PC-3 (cell line): ENCODE results near the gene DNAAF3. TPM values are rescaled to one million over a fixed set of nuclear protein-coding genes. Genes with fewer than 3 reads are reported as not detected.

ENCODE experiments used
- ATAC-seq: fragments of 200-7000 bp; cut with Tn5 transposase; 2 replicates; pipeline ENCODE4 v1.9.1; 2020; ENCODE audit warnings: mild to moderate bottlenecking, moderate library complexity
- BruUV-seq: library from RNA; stranded (reverse); fragments of 400-500 nt; replicated peaks from 2 replicates; lab custom pipeline; 2021; lab: Mats Ljungman, UMichigan
- CTCF ChIA-PET: fragments of 300-600 bp; sonication (Branson Sonifier 250); formaldehyde crosslinking; loops from one replicate; lab custom pipeline; 2022; ENCODE audit warnings: antibody characterized with exemption; lab: Charles Lee
- POLR2A ChIA-PET: fragments of 300-600 bp; sonication (Branson Sonifier 250); formaldehyde crosslinking; loops from one replicate; lab custom pipeline; 2022; ENCODE audit warnings: antibody characterized with exemption; ENCODE audit not compliant: unreplicated experiment; lab: Charles Lee
- DNase-seq: peaks from one replicate; pipeline ENCODE4 v3.0.0-alpha.2; 2015
- H2AFZ ChIP-seq: fragments of 300-600 bp; sonication (generic); 2 replicates; pipeline ENCODE4 v1.6.0; 2016; ENCODE audit warnings: antibody characterized with exemption, low read length
- H3F3A ChIP-seq: fragments of 300-600 bp; sonication (generic); one replicate; pipeline ENCODE4 v1.6.0; 2017; ENCODE audit warnings: antibody characterized with exemption, low read length, control low read depth, mild to moderate bottlenecking; ENCODE audit not compliant: unreplicated experiment
- H3K27ac ChIP-seq: fragments of 300-600 bp; sonication (generic); 2 replicates; pipeline ENCODE4 v1.5.1; 2016; ENCODE audit warnings: mild to moderate bottlenecking, low read length
- H3K27me3 ChIP-seq: fragments of 300-600 bp; sonication (generic); 2 replicates; pipeline ENCODE4 v1.6.1; 2016; ENCODE audit warnings: low read length, mixed read lengths
- H3K36me3 ChIP-seq: fragments of 300-600 bp; sonication (generic); 2 replicates; pipeline ENCODE4 v1.6.1; 2016; ENCODE audit warnings: low read depth, mixed run types, low read length, mixed read lengths
- H3K4me1 ChIP-seq: fragments of 300-600 bp; sonication (generic); 2 replicates; pipeline ENCODE4 v1.5.1; 2016; ENCODE audit warnings: low read length; ENCODE audit not compliant: insufficient read depth
- H3K4me2 ChIP-seq: fragments of 300-600 bp; sonication (generic); 2 replicates; pipeline ENCODE4 v1.6.0; 2016; ENCODE audit warnings: low read length
- H3K4me3 ChIP-seq: fragments of 300-600 bp; sonication (generic); 2 replicates; pipeline ENCODE4 v1.5.1; 2016; ENCODE audit warnings: mild to moderate bottlenecking, low read length, mixed read lengths
- H3K79me2 ChIP-seq: fragments of 300-600 bp; sonication (generic); 2 replicates; pipeline ENCODE4 v1.6.1; 2017; ENCODE audit warnings: low read length, mixed read lengths
- H3K9ac ChIP-seq: fragments of 300-600 bp; sonication (generic); 2 replicates; pipeline ENCODE4 v1.6.0; 2016; ENCODE audit warnings: mild to moderate bottlenecking, low read length
- H3K9me2 ChIP-seq: fragments of 300-600 bp; sonication (generic); replicated peaks from 2 replicates; pipeline ENCODE4 v1.6.1; 2016; ENCODE audit warnings: mixed run types, low read length, mixed read lengths
- H3K9me3 ChIP-seq: fragments of 300-600 bp; sonication (generic); 2 replicates; pipeline ENCODE4 v1.6.1; 2016; ENCODE audit warnings: low read length, mixed read lengths
- H4K20me1 ChIP-seq: fragments of 300-600 bp; sonication (generic); 2 replicates; pipeline ENCODE4 v1.6.1; 2016; ENCODE audit warnings: low read length, mixed read lengths
- CTCF ChIP-seq: fragments of 300-600 bp; sonication (generic); conservative IDR thresholded peaks from 2 replicates; pipeline ENCODE4 v1.5.1; 2017; ENCODE audit warnings: antibody characterized with exemption, low read depth, mild to moderate bottlenecking, low read length
- EZH2 ChIP-seq: fragments of 300-600 bp; sonication (generic); IDR thresholded peaks from one replicate; pipeline ENCODE4 v1.6.1; 2017; ENCODE audit warnings: antibody characterized with exemption, mild to moderate bottlenecking, low read length; ENCODE audit not compliant: unreplicated experiment
- EZH2phosphoT487 ChIP-seq: fragments of 300-600 bp; sonication (generic); IDR thresholded peaks from 2 replicates; pipeline ENCODE4 v1.6.1; 2018; ENCODE audit warnings: mild to moderate bottlenecking, antibody characterized with exemption, low read length, borderline replicate concordance
- intact Hi-C: fragments of 100-400 bp; cut with micrococcal nuclease; formaldehyde crosslinking; loops from 2 replicates; pipeline ENCODE4 v1.9.0; 2023
- total RNA-seq: library from RNA; depleted of rRNA; stranded (reverse); fragments of >200 nt; gene quantifications from 2 replicates; pipeline ENCODE4 v1.2.3, GENCODE V29; 2014

DNAAF3 gene
- total RNA-seq, 1 experiment from 2014 or later, result 30.0 TPM

DNA sequence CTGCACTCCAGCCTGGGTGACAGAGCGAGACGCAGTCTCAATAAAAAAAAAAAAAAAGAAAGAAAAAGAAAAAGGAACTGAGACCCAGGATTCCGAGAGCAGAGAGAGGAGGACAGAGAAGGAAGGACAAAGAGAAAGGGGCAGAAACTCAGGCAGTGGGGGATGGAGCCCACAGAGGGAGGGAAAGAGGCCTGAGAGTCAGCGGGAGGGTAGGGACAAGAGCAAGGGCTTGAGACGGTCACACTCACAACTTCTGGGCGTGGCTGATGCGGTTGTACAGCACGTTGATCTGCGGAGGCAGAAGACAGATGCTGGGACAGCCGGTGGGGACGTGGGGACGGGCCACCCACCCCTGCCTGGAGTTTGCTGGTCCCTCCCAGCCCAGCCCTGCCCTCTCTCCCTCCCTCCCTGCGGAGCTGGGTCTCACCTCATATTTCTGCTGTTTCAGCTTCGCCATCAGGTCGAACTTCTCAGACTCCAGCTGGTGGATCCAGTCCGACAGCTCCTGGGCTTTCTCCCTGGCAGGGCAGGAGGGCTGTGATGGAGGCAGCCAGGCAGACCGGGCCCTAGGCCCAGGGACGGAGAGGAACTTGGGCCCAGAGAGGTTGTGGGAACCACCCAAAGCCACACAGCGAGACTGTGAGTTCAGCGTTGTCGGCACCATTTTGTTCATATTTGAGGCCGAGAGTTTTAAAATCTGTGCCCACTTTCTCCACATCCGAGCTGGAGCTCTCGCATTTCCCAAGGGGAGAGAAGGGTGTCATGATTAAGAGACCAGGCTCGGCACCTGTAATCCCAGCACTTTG lies 32.6 kb downstream of the DNAAF3 start:
- ATAC-seq (no peak), DNase-seq (no peak)
- intact Hi-C loops, result no loop called here
- H3F3A ChIP-seq, result no peaks in the 10 kb centered on the region
- no peaks in the 10 kb centered on the region for H3K9me3 ChIP-seq
- BruUV-seq, result no TSS peak
- ChIA-PET POLR2A (interaction anchor here (0.6 kb wide), 1 partner anchor 16 kb away, joined by 7 read pairs; the partner anchor contains the start of gene PPP1R12C), CTCF (no interaction called here)
- no peak overlapping the region for H2AFZ ChIP-seq
- H3K4me1 ChIP-seq, result no peaks in the 10 kb centered on the region
- H3K4me2 ChIP-seq, result no peak overlapping the region
- no peaks in the 10 kb centered on the region for H3K9me2 ChIP-seq
- no peaks in the 10 kb centered on the region for H3K79me2 ChIP-seq
- no peak overlapping the region for H3K27ac ChIP-seq
- no peak overlapping the region for H3K4me3 ChIP-seq
- no peaks in the 10 kb centered on the region for H3K36me3 ChIP-seq
- H4K20me1 ChIP-seq, result no peaks in the 10 kb centered on the region
- H3K27me3 ChIP-seq, result no peaks in the 10 kb centered on the region
- H3K9ac ChIP-seq, result no peak overlapping the region
- TF ChIP-seq CTCF (no peak), EZH2 (no peak), EZH2phosphoT487 (no peak)

- no peaks in the 10 kb centered on the region for H3K27me3 ChIP-seq
- no peaks in the 10 kb centered on the region for H3K4me1 ChIP-seq
- DNase-seq (no peak), ATAC-seq (no peak)
- no peak overlapping the region for H3K27ac ChIP-seq
- H3K79me2 ChIP-seq, result no peaks in the 10 kb centered on the region
- H3K4me3 ChIP-seq, result no peak overlapping the region
- H4K20me1 ChIP-seq, result no peaks in the 10 kb centered on the region
- no peaks in the 10 kb centered on the region for H3F3A ChIP-seq
- no peak overlapping the region for H3K4me2 ChIP-seq
- ChIA-PET POLR2A (no interaction called here), CTCF (no interaction called here)
- no TSS peak for BruUV-seq
- H3K9me3 ChIP-seq, result no peaks in the 10 kb centered on the region
- H3K9ac ChIP-seq, result no peak overlapping the region
- TF ChIP-seq EZH2phosphoT487, result no peak
- no peak for TF ChIP-seq CTCF
- no peak for TF ChIP-seq EZH2
- no peaks in the 10 kb centered on the region for H3K9me2 ChIP-seq
- intact Hi-C loops, result no loop called here
- H3K36me3 ChIP-seq, result no peaks in the 10 kb centered on the region
- no peak overlapping the region for H2AFZ ChIP-seq
These were observed 33.8 kb downstream of the DNAAF3 start for GRCh38 chr19:55132453-55133129.

DNA sequence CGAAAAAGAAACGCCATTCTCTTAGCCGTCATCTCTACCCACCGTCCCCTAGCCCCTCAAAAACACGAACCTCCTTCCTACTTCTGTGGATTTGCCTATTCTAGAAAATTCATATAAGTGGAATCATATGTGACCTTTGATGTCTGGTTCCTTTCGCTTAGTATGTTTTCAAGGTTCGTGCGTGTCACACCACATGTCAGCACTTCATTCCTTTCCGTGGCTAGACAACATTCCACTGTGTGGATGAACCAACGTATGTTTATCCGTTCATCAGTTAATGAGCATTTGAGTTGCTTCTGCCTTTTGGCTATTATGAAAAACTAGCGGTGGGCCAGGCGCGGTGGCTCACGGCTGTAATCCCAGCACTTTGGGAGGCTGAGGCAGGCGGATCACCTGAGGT lies 35.0 kb downstream of the DNAAF3 start:
- Histone ChIP-seq H3K9me3 (no peaks in the 10 kb centered on the region), H3K27me3 (no peaks in the 10 kb centered on the region), H3K36me3 (no peaks in the 10 kb centered on the region), H3K27ac (no peak overlapping the region), H2AFZ (no peak overlapping the region), H3K9me2 (no peaks in the 10 kb centered on the region), H3F3A (no peaks in the 10 kb centered on the region), H3K4me1 (no peaks in the 10 kb centered on the region), H3K9ac (no peak overlapping the region), H3K4me2 (no peak overlapping the region), H3K79me2 (no peaks in the 10 kb centered on the region), H4K20me1 (no peaks in the 10 kb centered on the region), H3K4me3 (no peak overlapping the region)
- ChIA-PET CTCF (interaction anchor here (0.6 kb wide), 1 partner anchor 10 kb away, joined by 7 read pairs; no protein-coding TSS in a partner anchor), POLR2A (no interaction called here)
- no peak for ATAC-seq
- TF ChIP-seq EZH2 (no peak), CTCF (no peak), EZH2phosphoT487 (no peak)
- no peak for DNase-seq
- intact Hi-C loops, result no loop called here
- BruUV-seq, result no TSS peak
